Astrocyte of the cerebellum (primary cell): ENCODE data around the gene PDE11A.

Experiments
- DNase-seq: peaks from one replicate; pipeline ENCODE4 v3.0.0-alpha.2; 2011; ENCODE audit warnings: low read depth
- H3K4me3 ChIP-seq: 2 replicates; pipeline ENCODE4 v1.5.1; 2011; ENCODE audit warnings: mild to moderate bottlenecking, low read depth, low read length, moderate library complexity
- CTCF ChIP-seq: IDR thresholded peaks from 2 replicates; pipeline ENCODE4 v1.5.1; 2012; ENCODE audit warnings: low read length, low read depth, moderate library complexity, mild to moderate bottlenecking; ENCODE audit errors: missing control alignments
- in situ Hi-C: cut with HindIII; loops from 2 replicates; pipeline ENCODE4 v1.10.0; 2017; ENCODE audit warnings: low sequenced_read_pairs

The PDE11A gene

GRCh38 chr2:177886824-177887223, 185.8 kb downstream of the PDE11A start:
- no peak for TF ChIP-seq CTCF
- H3K4me3 ChIP-seq, result no peak overlapping the region
- in situ Hi-C loops, result no loop called here
- DNase-seq, result no peak

GRCh38 chr2:177885828-177886466, 186.6 kb downstream of the PDE11A start:
- in situ Hi-C loops, result no loop called here
- H3K4me3 ChIP-seq, result no peak overlapping the region
- no peak for DNase-seq
- no peak for TF ChIP-seq CTCF

GRCh38 chr2:177883177-177883576, 189.4 kb downstream of the PDE11A start:
- DNase-seq, result no peak
- in situ Hi-C loops, result no loop called here
- TF ChIP-seq CTCF, result no peak
- H3K4me3 ChIP-seq, result no peak overlapping the region

GRCh38 chr2:177882501-177882900, 190.1 kb downstream of the PDE11A start:
- no peak for DNase-seq
- no peak for TF ChIP-seq CTCF
- in situ Hi-C loops, result no loop called here

GRCh38 chr2:177881921-177882320, 190.7 kb downstream of the PDE11A start:
- TF ChIP-seq CTCF, result no peak

More at GRCh38 chr2:177882501-177882900, 190.1 kb downstream of the PDE11A start:
- no peak overlapping the region for H3K4me3 ChIP-seq

GRCh38 chr2:177881008-177881747, 191.4 kb downstream of the PDE11A start:
- in situ Hi-C loops, result no loop called here
- DNase-seq, result no peak
- no peak for TF ChIP-seq CTCF
- no peak overlapping the region for H3K4me3 ChIP-seq

More at GRCh38 chr2:177881921-177882320, 190.7 kb downstream of the PDE11A start:
- in situ Hi-C loops, result no loop called here
- no peak overlapping the region for H3K4me3 ChIP-seq
- no peak for DNase-seq
